ENCODE results near the gene KIAA0513. TPM values are rescaled to one million over a fixed set of nuclear protein-coding genes. Genes with fewer than 3 reads are reported as not detected.

Gene KIAA0513
- total RNA-seq, 1 experiment from 2014 or later: 2.1 TPM

- DNase-seq (ENCODE audit: low read depth): peak; percentile 71
Measured at GRCh38 chr16:85004587-85005205, 22.9 kb upstream of the KIAA0513 start.

- DNase-seq (ENCODE audit: low read depth): peak; percentile 64
Measured at GRCh38 chr16:85005285-85006069, 22.1 kb upstream of the KIAA0513 start.

GRCh38 chr16:85006639-85007038 lies 21.0 kb upstream of the KIAA0513 start:
- no peak for DNase-seq (ENCODE audit: low read depth)

- no peak for DNase-seq (ENCODE audit: low read depth)
Measured at GRCh38 chr16:85007496-85008214, 19.9 kb upstream of the KIAA0513 start.

- no peak for DNase-seq (ENCODE audit: low read depth)
Measured at GRCh38 chr16:85008271-85008670, 19.3 kb upstream of the KIAA0513 start.

GRCh38 chr16:85010446-85010930 lies 17.1 kb upstream of the KIAA0513 start:
- DNase-seq (ENCODE audit: low read depth): no peak

GRCh38 chr16:85010931-85011845 lies 16.4 kb upstream of the KIAA0513 start, which contains the start of gene ZDHHC7:
TSS of gene ZDHHC7 (minus strand) at chr16:85011535. CDS start at chr16:84990618, 20,917 bp downstream.
- DNase-seq (ENCODE audit: low read depth): peak; percentile 87

GRCh38 chr16:85011846-85012284 lies 15.7 kb upstream of the KIAA0513 start:
- no peak for DNase-seq (ENCODE audit: low read depth)

GRCh38 chr16:85014311-85014710 lies 13.3 kb upstream of the KIAA0513 start:
- no peak for DNase-seq (ENCODE audit: low read depth)

GRCh38 chr16:85015481-85016187 lies 12.0 kb upstream of the KIAA0513 start:
- no peak for DNase-seq (ENCODE audit: low read depth)

- peak; percentile 80 for DNase-seq (ENCODE audit: low read depth)
Measured at GRCh38 chr16:85017151-85017550, 10.4 kb upstream of the KIAA0513 start.

- no peak for DNase-seq (ENCODE audit: low read depth)
Measured at GRCh38 chr16:85017633-85018032, 10.0 kb upstream of the KIAA0513 start.

GRCh38 chr16:85018529-85019236 lies 8.9 kb upstream of the KIAA0513 start:
- no peak for DNase-seq (ENCODE audit: low read depth)

- DNase-seq (ENCODE audit: low read depth): no peak
Measured at GRCh38 chr16:85019659-85020245, 7.8 kb upstream of the KIAA0513 start.

- DNase-seq (ENCODE audit: low read depth): no peak
Measured at GRCh38 chr16:85025781-85026653, 1.6 kb upstream of the KIAA0513 start.

GRCh38 chr16:85026703-85027102 lies 892 bp upstream of the KIAA0513 start:
- DNase-seq (ENCODE audit: low read depth): no peak

- DNase-seq (ENCODE audit: low read depth): no peak
Measured at GRCh38 chr16:85027958-85028684, 526 bp downstream of the KIAA0513 start.

Measured in Daoy (cell line).